Left ventricle myocardium inferior (tissue), 1 donor: ENCODE results near the gene CASZ1. TPM values are rescaled to one million over a fixed set of nuclear protein-coding genes. Genes with fewer than 3 reads are reported as not detected.

Experiments used
- DNase-seq: peaks from one replicate; pipeline ENCODE4 v3.0.0-alpha.2; 2020
- H3K27ac ChIP-seq: fragments of 200-600 bp; replicated peaks from 2 replicates; pipeline ENCODE4 v1.8.0; 2021
- H3K27me3 ChIP-seq: fragments of 200-600 bp; 2 replicates; pipeline ENCODE4 v1.8.0; 2021; ENCODE audit warnings: low read depth
- H3K36me3 ChIP-seq: fragments of 200-600 bp; 2 replicates; pipeline ENCODE4 v1.8.0; 2021
- H3K4me1 ChIP-seq: fragments of 200-600 bp; 2 replicates; pipeline ENCODE4 v1.8.0; 2021
- H3K4me3 ChIP-seq: fragments of 200-600 bp; 2 replicates; pipeline ENCODE4 v1.8.0; 2021; ENCODE audit warnings: mild to moderate bottlenecking, moderate library complexity
- H3K9me3 ChIP-seq: fragments of 200-600 bp; replicated peaks from 2 replicates; pipeline ENCODE4 v1.8.0; 2021
- intact Hi-C: fragments of 100-400 bp; cut with micrococcal nuclease; formaldehyde crosslinking; loops from one replicate; pipeline ENCODE4 v1.11.0; 2022
- total RNA-seq: library from RNA; stranded (reverse); fragmentation: NEBNext Ultra II Directional; extraction: Animal tissue kit (Norgen Biotek cat#: 25700); gene quantifications from one replicate; pipeline ENCODE4 v1.2.1, GENCODE V29; 2021
- TF ChIP-seq, protein P1 (sequence below): fragments of 200-600 bp; IDR thresholded peaks from 2 replicates; pipeline ENCODE4 v1.8.0; 2021; ENCODE audit warnings: antibody characterized with exemption, mild to moderate bottlenecking, borderline replicate concordance
- donor health status: DM: no; HTN: yes; CAD: no; lungs with severe emphysema.

Gene CASZ1
- total RNA-seq, 1 donor from 2014 or later = 56.3 TPM

DNA sequence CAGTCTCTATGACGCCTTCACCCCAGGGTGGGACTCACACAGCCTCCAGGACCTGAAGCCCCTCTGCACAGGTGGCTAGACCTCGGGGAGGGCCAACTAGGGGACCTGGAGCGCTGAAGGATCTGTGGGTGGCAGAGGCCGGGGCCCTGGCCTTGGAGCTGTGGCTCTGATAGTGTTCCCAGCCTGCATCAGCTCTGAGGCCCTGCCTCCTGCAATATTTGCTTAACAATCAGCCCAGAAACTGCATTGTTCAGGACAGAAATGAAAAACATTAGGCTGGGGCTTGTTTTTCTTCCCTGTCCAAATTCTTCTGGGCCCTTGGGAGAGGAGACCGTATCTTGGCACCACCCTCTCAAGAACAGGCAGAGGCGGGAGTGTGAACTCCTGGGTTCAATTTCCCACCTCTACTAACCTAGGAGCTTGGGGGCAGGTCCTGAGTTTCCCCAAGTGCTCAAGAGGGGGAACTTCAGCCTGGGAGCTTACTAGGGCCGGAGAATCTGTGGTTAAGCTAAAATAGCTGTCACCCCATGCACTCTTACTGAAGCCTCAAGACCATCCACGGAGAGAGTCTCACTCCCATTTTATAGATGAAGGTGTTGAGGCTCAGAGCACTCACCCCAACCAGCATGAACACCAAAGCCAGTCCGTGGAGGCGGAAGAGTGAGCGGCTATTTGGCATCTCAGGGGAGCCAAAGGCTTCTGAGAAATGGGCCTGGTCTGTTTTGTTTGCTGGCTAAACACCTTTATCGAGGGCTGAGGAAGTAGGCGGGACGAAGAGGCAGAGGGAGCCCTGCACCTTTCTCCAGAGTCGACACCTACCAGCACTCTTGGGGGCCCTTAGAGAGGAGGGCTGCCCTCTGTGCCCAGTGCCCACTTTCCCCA lies 18.8 kb upstream of the CASZ1 start:
- DNase-seq = no peak
- H3K4me1 ChIP-seq = peaks cover 20% of the 10 kb centered on the region
- H3K27me3 ChIP-seq = peaks cover 13% of the 10 kb centered on the region
- H3K27ac ChIP-seq = no peak overlapping the region
- TF ChIP-seq, protein P1, sequence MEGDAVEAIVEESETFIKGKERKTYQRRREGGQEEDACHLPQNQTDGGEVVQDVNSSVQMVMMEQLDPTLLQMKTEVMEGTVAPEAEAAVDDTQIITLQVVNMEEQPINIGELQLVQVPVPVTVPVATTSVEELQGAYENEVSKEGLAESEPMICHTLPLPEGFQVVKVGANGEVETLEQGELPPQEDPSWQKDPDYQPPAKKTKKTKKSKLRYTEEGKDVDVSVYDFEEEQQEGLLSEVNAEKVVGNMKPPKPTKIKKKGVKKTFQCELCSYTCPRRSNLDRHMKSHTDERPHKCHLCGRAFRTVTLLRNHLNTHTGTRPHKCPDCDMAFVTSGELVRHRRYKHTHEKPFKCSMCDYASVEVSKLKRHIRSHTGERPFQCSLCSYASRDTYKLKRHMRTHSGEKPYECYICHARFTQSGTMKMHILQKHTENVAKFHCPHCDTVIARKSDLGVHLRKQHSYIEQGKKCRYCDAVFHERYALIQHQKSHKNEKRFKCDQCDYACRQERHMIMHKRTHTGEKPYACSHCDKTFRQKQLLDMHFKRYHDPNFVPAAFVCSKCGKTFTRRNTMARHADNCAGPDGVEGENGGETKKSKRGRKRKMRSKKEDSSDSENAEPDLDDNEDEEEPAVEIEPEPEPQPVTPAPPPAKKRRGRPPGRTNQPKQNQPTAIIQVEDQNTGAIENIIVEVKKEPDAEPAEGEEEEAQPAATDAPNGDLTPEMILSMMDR = no peak
- H3K36me3 ChIP-seq = no peaks in the 10 kb centered on the region
- intact Hi-C loops = no loop called here
- H3K9me3 ChIP-seq = no peaks in the 10 kb centered on the region
- H3K4me3 ChIP-seq = no peak overlapping the region

DNA sequence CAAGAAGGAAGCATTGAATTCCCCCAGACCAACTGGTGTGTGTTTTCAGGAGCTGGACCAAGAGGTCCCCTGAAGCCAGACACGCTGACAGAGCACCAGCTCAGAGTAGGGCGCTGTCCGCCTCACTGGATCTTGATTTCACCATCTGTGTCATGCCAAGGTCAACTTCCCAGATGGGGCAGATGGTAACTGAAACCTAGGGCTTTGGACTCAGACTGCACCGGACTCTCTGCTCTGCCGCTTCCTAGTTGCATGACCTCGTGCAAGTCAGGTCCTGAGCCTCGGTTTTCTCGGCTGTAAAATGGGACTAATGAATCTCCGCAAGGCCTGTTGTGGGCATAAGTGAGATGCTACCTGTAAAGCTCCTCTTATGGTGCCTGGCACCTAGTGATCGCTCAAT lies 17.9 kb upstream of the CASZ1 start:
- Histone ChIP-seq H3K4me1 (peaks cover 11% of the 10 kb centered on the region), H3K9me3 (no peaks in the 10 kb centered on the region), H3K36me3 (no peaks in the 10 kb centered on the region), H3K4me3 (no peak overlapping the region), H3K27me3 (peaks cover 19% of the 10 kb centered on the region), H3K27ac (no peak overlapping the region)
- TF ChIP-seq, protein P1 = no peak
- intact Hi-C loops = no loop called here
- DNase-seq = no peak

DNA sequence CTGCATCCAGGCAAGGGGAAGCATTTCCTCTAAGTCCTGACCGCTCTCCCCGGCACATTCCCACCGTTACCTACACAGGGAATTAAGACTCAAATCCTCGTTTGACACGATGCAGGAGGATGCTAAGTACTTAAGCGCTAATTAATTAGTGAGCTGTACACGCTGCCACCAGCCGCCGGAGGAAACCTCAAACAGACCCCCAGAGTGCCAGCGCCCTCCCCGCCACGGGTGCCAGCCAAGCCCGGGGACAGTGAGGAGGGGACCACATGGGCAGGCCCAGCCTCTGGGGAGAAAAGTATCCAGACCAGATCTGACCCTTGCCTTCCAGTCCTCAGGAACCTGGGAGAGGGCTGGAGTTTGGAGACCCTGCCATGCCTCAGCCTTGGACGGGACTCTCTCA lies 17.4 kb upstream of the CASZ1 start:
- Histone ChIP-seq H3K4me3 (no peak overlapping the region), H3K27ac (no peak overlapping the region), H3K9me3 (no peaks in the 10 kb centered on the region), H3K27me3 (peaks cover 18% of the 10 kb centered on the region), H3K36me3 (no peaks in the 10 kb centered on the region), H3K4me1 (peaks cover 6% of the 10 kb centered on the region)
- no peak for DNase-seq
- intact Hi-C loops = no loop called here
- TF ChIP-seq, protein P1 = no peak

DNA sequence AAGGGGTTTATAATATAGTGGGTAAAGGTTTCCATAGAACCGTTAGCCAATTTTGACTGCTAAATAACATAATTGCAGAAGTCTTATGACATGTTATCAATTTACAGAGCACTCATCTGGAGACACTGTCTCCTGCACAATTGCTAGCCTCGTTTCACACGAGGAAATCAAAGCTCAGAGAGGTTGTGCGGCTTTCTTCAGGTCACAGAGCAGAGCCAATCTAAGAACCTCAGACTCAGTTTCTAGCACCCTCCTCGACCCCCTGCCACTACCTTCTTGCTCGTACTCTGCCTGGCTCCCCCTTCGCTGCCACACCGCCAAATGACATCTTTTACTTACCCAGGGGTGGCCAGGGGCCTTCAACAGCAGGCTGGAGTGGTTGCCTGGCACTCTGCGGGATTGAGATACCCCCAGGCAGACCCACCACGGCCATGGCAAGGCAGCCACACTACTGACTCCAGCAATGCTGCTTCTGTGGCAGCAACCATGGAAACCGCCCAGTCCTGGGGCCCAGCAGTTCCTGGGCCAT lies 16.0 kb upstream of the CASZ1 start:
- Histone ChIP-seq H3K9me3 (no peaks in the 10 kb centered on the region), H3K27ac (no peak overlapping the region), H3K4me3 (no peak overlapping the region), H3K4me1 (no peaks in the 10 kb centered on the region), H3K27me3 (peaks cover 25% of the 10 kb centered on the region), H3K36me3 (no peaks in the 10 kb centered on the region)
- no peak for DNase-seq
- TF ChIP-seq, protein P1 = no peak
- intact Hi-C loops = no loop called here

DNA sequence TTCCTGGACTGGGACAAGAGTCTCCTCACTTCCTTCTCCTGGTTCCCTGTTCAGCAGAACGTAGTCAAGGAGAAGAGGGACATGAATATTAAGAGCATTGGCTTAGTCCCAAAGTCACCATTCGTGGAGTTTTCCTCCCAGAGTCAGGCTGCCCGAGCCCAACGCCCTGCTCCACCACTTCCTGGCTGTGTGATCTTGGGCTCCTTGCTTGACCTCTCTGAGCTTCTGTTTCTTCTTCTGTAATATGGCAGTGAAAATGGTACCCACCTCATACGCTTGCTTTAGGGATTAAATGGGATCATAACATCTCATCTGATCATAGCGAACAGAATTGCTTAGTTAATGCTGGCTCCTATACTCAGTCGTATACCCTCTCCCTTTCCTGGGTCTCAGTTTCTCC lies 12.0 kb upstream of the CASZ1 start:
- Histone ChIP-seq H3K27me3 (peaks cover 53% of the 10 kb centered on the region), H3K4me1 (no peaks in the 10 kb centered on the region), H3K4me3 (no peak overlapping the region), H3K9me3 (no peaks in the 10 kb centered on the region), H3K36me3 (no peaks in the 10 kb centered on the region), H3K27ac (no peak overlapping the region)
- DNase-seq = no peak
- intact Hi-C loops = no loop called here
- TF ChIP-seq, protein P1 = no peak
